Ovary (tissue), 9 donors: Measurements from ENCODE around the gene FBN1. TPM values are rescaled to one million over a fixed set of nuclear protein-coding genes. Genes with fewer than 3 reads are reported as not detected.
A peak's percentile ranks its signal among the peaks of the same experiment; 100 is the strongest.

Experiments
- DNase-seq, 5 donors: peaks; one replicate each; pipeline ENCODE4 v3.0.0-alpha.2; 2019 to 2020
- H3K27ac ChIP-seq, 2 donors: fragments of 200-600 bp; one replicate each; pipeline versions ENCODE4 v1.5.1 to v1.8.0; 2019 to 2022
- H3K27me3 ChIP-seq: fragments of 200-600 bp; one replicate; pipeline ENCODE4 v1.8.0; 2022
- H3K36me3 ChIP-seq: fragments of 200-600 bp; sonication (generic); one replicate; pipeline ENCODE4 v1.5.1; 2019
- H3K4me1 ChIP-seq: one replicate; pipeline ENCODE4 v1.8.1; 2013; ENCODE audit warnings: mild to moderate bottlenecking, moderate library complexity; ENCODE audit not compliant: insufficient read depth
- H3K4me3 ChIP-seq: fragments of 200-600 bp; sonication (generic); one replicate; pipeline ENCODE4 v1.5.1; 2017
- H3K9me3 ChIP-seq, 2 donors: fragments of 200-600 bp in 1 of 2; sonication (generic) in 1 of 2; one replicate each; pipeline versions ENCODE4 v1.5.1 to v1.8.1; 2013 to 2019; ENCODE audit warnings: mild to moderate bottlenecking in 1 of 2, moderate library complexity in 1 of 2
- CTCF ChIP-seq, 3 donors: fragments of 450-650 bp in 2 of 3; fragments of 200-600 bp in 1 of 3; IDR thresholded peaks; one replicate each; pipeline versions ENCODE4 v1.5.1 to v1.8.0; 2016 to 2022; ENCODE audit warnings: antibody characterized with exemption in 3 of 3, mild to moderate bottlenecking in 1 of 3
- EP300 ChIP-seq: sonication (generic); formaldehyde crosslinking; IDR thresholded peaks from one replicate; pipeline ENCODE4 v1.6.1; 2017; ENCODE audit warnings: antibody characterized with exemption
- POLR2A ChIP-seq: fragments of 450-650 bp; IDR thresholded peaks from one replicate; pipeline ENCODE4 v1.6.1; 2017; ENCODE audit warnings: antibody characterized with exemption, mild to moderate bottlenecking, moderate library complexity
- WGBS, 3 donors: extraction: QIAGEN DNeasy Blood & Tissue Kit in 1 of 3; methylation state at CpG; one replicate each; pipeline versions ENCODE4 v1.1.5 to v1.1.7; 2013 to 2017; 5-methylcytosine and 5-hydroxymethylcytosine counted together
- intact Hi-C, 4 donors: fragments of 100-400 bp; cut with DNase I; formaldehyde crosslinking; loops; one replicate each; pipeline versions ENCODE4 v1.11.0 to v1.15.1; 2022 to 2023
- polyA plus RNA-seq, 2 donors: library from polyadenylated mRNA; stranded (reverse); fragments of 200-250 nt in 1 of 2; fragments of 350-450 nt in 1 of 2; fragmentation: Illumina TruSeq in 1 of 2; extraction: RNeasy Lipid Tissue Mini Kit (QIAGEN cat#74804) in 1 of 2; gene quantifications; one replicate each; pipeline ENCODE4 v1.2.3, GENCODE V29; 2013 to 2014
- total RNA-seq, 7 donors: library from RNA; depleted of rRNA in 2 of 7; stranded (reverse); fragments of >200 nt in 2 of 7; fragmentation: NEBNext Ultra II Directional in 3 of 7; extraction: Animal tissue kit (Norgen Biotek cat#: 25700) in 3 of 7; gene quantifications; one replicate each; pipeline versions ENCODE4 v1.1.0 to v1.2.4, GENCODE V29; 2016 to 2023
- donor health status: DM: no; HTN: no; CAD: no; lungs with moderate emphysema.
- donor health status: DM: no; HTN: no; CAD: no.
- donor health status: Bipolar disorder and iron deficiency.
- donor health status: DM: yes; HTN: yes; CAD: no.
- donor health status: DM: no; HTN: no; CAD: no.
- donor health status: DM: yes; HTN: yes; CAD: no.

The FBN1 gene
- total and polyA plus RNA-seq, 9 donors: 62.5 to 159 (median 97.4) TPM

GRCh38 chr15:48564690-48565089 lies 80.8 kb downstream of the FBN1 start:
- H3K27ac ChIP-seq: no peak overlapping the region
- no peak for DNase-seq
- WGBS, 3 donors: 84 to 89% (median 85%) methylated on average over 4 of the region's 4 CpGs
- peaks cover 10% of the 10 kb centered on the region for H3K4me1 ChIP-seq
- no peaks in the 10 kb centered on the region for H3K36me3 ChIP-seq
- no peaks in the 10 kb centered on the region for H3K27me3 ChIP-seq
- no peaks in the 10 kb centered on the region for H3K9me3 ChIP-seq
- TF ChIP-seq POLR2A (no peak), CTCF (IDR thresholded peaks at IDR 0.05) (no peak), EP300 (no peak)
- intact Hi-C loops: no loop called here
- no peak overlapping the region for H3K4me3 ChIP-seq

- H3K4me3 ChIP-seq: no peak overlapping the region
- DNase-seq: no peak
- H3K36me3 ChIP-seq: no peaks in the 10 kb centered on the region
- peaks cover 12% of the 10 kb centered on the region for H3K4me1 ChIP-seq
- intact Hi-C loops: no loop called here
- TF ChIP-seq EP300 (no peak), POLR2A (no peak), CTCF (IDR thresholded peaks at IDR 0.05) (no peak)
- H3K9me3 ChIP-seq: no peaks in the 10 kb centered on the region
- whole genome bisulfite sequencing, 3 donors: 76 to 90% (median 88%) methylated on average over 3 of the region's 3 CpGs
- no peaks in the 10 kb centered on the region for H3K27me3 ChIP-seq
- H3K27ac ChIP-seq: no peak overlapping the region
These were observed 81.6 kb downstream of the FBN1 start for GRCh38 chr15:48563934-48564333.

GRCh38 chr15:48560321-48561051 lies 85.0 kb downstream of the FBN1 start:
- Histone ChIP-seq H3K4me3 (no peak overlapping the region), H3K27me3 (no peaks in the 10 kb centered on the region), H3K4me1 (peaks cover 14% of the 10 kb centered on the region), H3K9me3 (no peaks in the 10 kb centered on the region), H3K27ac (peak overlapping the region in 1 of 2 donors; percentile 64), H3K36me3 (no peaks in the 10 kb centered on the region)
- intact Hi-C loops: no loop called here
- no peak for TF ChIP-seq EP300
- no peak for TF ChIP-seq CTCF (IDR thresholded peaks at IDR 0.05)
- TF ChIP-seq POLR2A: no peak
- WGBS, 3 donors: 77 to 84% (median 78%) methylated on average over 7 of the region's 7 CpGs
- DNase-seq: peak in 1 of 5 donors; percentile 36

DNA sequence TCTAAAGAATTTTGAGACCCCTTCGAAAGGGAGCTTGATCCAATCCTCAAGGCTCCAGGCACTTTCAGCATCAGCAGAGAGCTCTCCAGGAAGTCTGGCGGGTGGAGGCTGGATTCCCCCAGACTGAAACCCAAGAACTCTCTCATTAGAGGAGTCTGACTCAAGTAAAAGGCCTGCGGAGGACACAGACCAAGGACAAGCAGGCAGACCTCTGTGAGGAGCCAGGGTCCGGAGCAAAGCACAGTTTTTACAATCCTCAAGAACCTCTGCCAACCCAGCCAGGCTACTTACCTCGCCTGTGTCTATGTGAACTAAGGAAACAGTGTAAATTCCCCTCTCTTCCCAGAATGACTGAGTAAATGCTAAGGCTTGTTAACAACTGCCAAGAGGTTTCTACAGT lies 86.2 kb downstream of the FBN1 start:
- Histone ChIP-seq H3K27ac (peak overlapping the region in 1 of 2 donors; percentile 64), H3K27me3 (no peaks in the 10 kb centered on the region), H3K4me3 (no peak overlapping the region), H3K36me3 (no peaks in the 10 kb centered on the region), H3K9me3 (no peaks in the 10 kb centered on the region), H3K4me1 (peaks cover 13% of the 10 kb centered on the region)
- peak; percentile 64 to 75 (median 70) for DNase-seq
- 6 to 9% (median 7%) methylated on average over 5 of the region's 5 CpGs for WGBS, 3 donors
- intact Hi-C loops: no loop called here
- no peak for TF ChIP-seq CTCF (IDR thresholded peaks at IDR 0.05)
- no peak for TF ChIP-seq POLR2A
- TF ChIP-seq EP300: no peak
